ENCODE data around the gene RAB15.
"Not testable (repeated sequence)": the region's sequence is repeated elsewhere in the genome, so short reads cannot be mapped to it uniquely, and the experiment has no call there.

The RAB15 gene

GRCh38 chr14:64937171-64937820 lies 34.8 kb downstream of the RAB15 start:
- DNase-seq (ENCODE audit: low spot score), result no peak

- DNase-seq (ENCODE audit: low spot score), result no peak
These were observed 36.6 kb downstream of the RAB15 start for GRCh38 chr14:64935508-64935907.

- DNase-seq (ENCODE audit: low spot score), result no peak
These were observed 37.7 kb downstream of the RAB15 start for GRCh38 chr14:64934338-64934929.

- no peak for DNase-seq (ENCODE audit: low spot score)
These were observed 39.9 kb downstream of the RAB15 start for GRCh38 chr14:64932231-64932630.

GRCh38 chr14:64931123-64931522 lies 41.0 kb downstream of the RAB15 start:
- DNase-seq (ENCODE audit: low spot score), result no peak

- no peak for DNase-seq (ENCODE audit: low spot score)
These were observed 41.9 kb downstream of the RAB15 start for GRCh38 chr14:64930085-64930843.

- no peak for DNase-seq (ENCODE audit: low spot score)
These were observed 43.1 kb downstream of the RAB15 start for GRCh38 chr14:64929014-64929359.

- DNase-seq (ENCODE audit: low spot score), result no peak
These were observed 43.7 kb downstream of the RAB15 start for GRCh38 chr14:64928239-64929013.

GRCh38 chr14:64927031-64927430 lies 45.1 kb downstream of the RAB15 start:
- no peak for DNase-seq (ENCODE audit: low spot score)

GRCh38 chr14:64926398-64926995 lies 45.6 kb downstream of the RAB15 start:
- DNase-seq (ENCODE audit: low spot score), result no peak

GRCh38 chr14:64923015-64923414 lies 49.1 kb downstream of the RAB15 start:
- DNase-seq (ENCODE audit: low spot score), result no peak

- no peak for DNase-seq (ENCODE audit: low spot score)
These were observed 51.7 kb downstream of the RAB15 start for GRCh38 chr14:64920465-64920864.

GRCh38 chr14:64919618-64920017 lies 52.5 kb downstream of the RAB15 start:
- DNase-seq (ENCODE audit: low spot score), result no peak

GRCh38 chr14:64919215-64919614 lies 52.9 kb downstream of the RAB15 start:
- DNase-seq (ENCODE audit: low spot score), result no peak

GRCh38 chr14:64918216-64918615 lies 53.9 kb downstream of the RAB15 start:
- DNase-seq (ENCODE audit: low spot score), result no peak

- no peak for DNase-seq (ENCODE audit: low spot score)
These were observed 56.3 kb downstream of the RAB15 start for GRCh38 chr14:64915797-64916196.

GRCh38 chr14:64915029-64915424 lies 57.1 kb downstream of the RAB15 start:
- no peak for DNase-seq (ENCODE audit: low spot score)

GRCh38 chr14:64914237-64915028 lies 57.7 kb downstream of the RAB15 start, which contains the start of gene CHURC1:
Gene CHURC1 (plus strand): TSS chr14:64914455. CDS start chr14:64914496, 41 bp downstream.
- DNase-seq (ENCODE audit: low spot score), result peak; percentile 97

GRCh38 chr14:64913477-64913876 lies 58.7 kb downstream of the RAB15 start:
- not testable (repeated sequence) for DNase-seq (ENCODE audit: low spot score)

- no peak for DNase-seq (ENCODE audit: low spot score)
These were observed 59.9 kb downstream of the RAB15 start for GRCh38 chr14:64912261-64912660.

GRCh38 chr14:64910847-64911495 lies 61.2 kb downstream of the RAB15 start:
- DNase-seq (ENCODE audit: low spot score), result no peak
